ENCODE results near the gene USH2A. TPM values are rescaled to one million over a fixed set of nuclear protein-coding genes. Genes with fewer than 3 reads are reported as not detected.

USH2A gene
- total RNA-seq, 2 experiments from 2014 or later, result not detected

DNA sequence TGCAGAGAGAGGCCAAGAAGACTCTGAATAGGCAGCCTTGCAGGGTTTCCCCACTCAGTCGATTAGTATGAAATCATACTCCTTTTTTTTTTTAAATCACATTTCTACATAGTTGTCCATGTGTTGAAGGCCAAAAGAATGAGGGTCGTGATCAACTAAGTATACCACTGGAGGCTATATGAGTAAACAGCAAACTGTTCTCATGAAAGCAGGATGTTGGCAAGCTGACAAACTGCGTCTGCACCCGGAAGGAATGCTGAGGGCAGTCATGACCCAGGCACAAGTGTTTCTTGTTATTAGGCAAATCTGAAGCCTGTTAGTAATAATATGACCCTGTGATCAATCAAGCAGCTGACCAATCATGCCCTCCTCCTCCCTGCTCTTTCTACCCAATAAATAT is 213.2 kb downstream of the USH2A start:
- ChIA-PET POLR2A (no interaction called here), CTCF (no interaction called here)

- POLR2A ChIA-PET, result no interaction called here
- CTCF ChIA-PET, result no interaction called here
Measured at GRCh38 chr1:216209125-216209524, 214.1 kb downstream of the USH2A start.

DNA sequence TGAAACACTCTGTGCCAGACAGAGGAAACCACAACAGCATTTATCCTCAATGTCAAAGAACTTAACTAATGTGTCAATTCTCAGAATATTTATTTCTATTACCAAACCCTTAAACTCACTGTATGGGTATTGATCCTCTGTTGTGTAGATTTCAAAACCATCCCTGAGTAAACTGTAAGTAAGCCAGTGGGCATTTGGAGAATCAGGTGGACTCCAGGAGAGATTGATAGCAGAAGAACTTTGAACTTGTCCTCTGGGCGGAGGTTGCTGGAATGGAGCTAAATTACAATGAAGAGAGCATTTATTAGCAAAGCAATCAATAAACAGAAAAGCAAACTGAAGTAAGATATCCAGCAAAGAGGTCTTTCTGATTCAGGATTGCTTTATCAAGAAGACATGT is 216.1 kb downstream of the USH2A start:
- CTCF ChIA-PET, result no interaction called here
- POLR2A ChIA-PET, result no interaction called here

- CTCF ChIA-PET, result no interaction called here
- POLR2A ChIA-PET, result no interaction called here
Measured at GRCh38 chr1:216205176-216205575, 218.1 kb downstream of the USH2A start.

DNA sequence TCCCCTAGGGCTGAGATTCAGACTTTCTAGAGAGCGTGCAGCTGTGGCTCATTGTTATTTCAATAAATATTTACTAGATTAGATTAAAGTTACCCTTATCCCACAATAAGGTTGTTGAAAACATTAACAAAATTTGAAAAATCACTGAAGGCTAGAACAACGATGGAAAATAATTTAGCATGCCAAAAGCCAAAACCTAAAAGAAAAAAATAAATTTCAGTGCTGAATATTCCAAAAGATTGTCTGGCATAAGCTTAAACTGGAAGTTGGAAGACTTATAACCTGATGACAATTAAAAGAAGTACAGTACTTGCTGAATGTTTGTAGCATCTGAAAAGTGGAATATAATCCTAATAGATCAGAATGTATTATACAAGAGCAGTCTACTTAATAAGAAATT is 221.3 kb downstream of the USH2A start:
- ChIA-PET CTCF (no interaction called here), POLR2A (no interaction called here)

GRCh38 chr1:216200941-216201340 is 222.3 kb downstream of the USH2A start:
- ChIA-PET POLR2A (no interaction called here), CTCF (no interaction called here)

DNA sequence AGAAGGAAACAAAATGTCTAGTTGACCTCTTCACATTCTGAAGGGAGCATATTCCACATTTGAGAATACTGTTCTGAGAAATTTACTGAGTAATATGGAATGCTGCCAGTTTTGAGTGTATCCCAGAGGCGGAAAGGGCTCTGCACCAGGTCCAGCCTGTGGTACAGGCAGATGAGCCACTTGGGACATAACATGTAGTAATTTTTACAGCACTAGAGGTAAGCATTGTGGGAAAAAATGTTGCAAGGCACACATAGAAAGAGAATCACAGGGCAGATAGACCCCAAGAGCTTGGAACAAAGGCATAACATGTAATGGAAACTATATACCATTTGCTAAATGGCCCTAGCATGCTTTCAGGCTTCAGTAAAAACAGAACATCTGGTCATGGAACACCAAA is 228.5 kb downstream of the USH2A start:
- CTCF ChIA-PET, result no interaction called here

DNA sequence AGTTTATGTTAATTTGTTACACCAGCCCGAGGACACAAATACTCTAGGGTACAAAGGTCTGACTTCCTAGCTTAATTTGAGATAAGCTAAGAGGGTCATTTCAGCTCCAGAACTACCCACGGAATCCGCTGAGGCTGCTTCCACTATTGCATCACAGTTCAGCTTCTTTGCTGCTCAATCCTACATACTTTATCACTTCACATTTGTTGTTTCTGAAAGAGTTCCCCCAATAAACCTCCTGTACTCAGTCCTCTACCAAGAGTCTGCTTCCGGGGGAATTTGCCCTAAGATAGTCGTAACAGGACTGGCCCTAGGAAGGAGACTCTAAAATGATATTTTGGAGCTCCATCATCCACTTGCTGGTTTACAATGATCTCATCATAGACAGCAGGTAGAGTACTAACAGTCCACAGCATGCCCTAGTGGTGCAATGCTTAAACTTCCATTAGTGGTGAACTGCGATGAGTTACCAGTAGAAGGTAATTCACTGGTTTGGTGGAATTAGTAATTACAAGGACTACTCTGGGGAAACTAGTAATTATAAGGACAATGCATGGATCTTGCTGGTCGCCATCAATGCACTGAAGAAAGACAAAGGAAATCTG is 229.3 kb downstream of the USH2A start:
- ChIA-PET POLR2A (no interaction called here), CTCF (no interaction called here)

More for the DNA sequence above, 228.5 kb downstream of the USH2A start:
- POLR2A ChIA-PET, result no interaction called here

GRCh38 chr1:216190438-216190837 is 232.8 kb downstream of the USH2A start:
- ChIA-PET POLR2A (no interaction called here), CTCF (no interaction called here)

GRCh38 chr1:216186816-216187215 is 236.4 kb downstream of the USH2A start:
- CTCF ChIA-PET, result no interaction called here
- POLR2A ChIA-PET, result no interaction called here

- ChIA-PET CTCF (no interaction called here), POLR2A (no interaction called here)
Measured at GRCh38 chr1:216186141-216186540, 237.1 kb downstream of the USH2A start.

GRCh38 chr1:216184126-216184680 is 239.0 kb downstream of the USH2A start:
- ChIA-PET CTCF (no interaction called here), POLR2A (no interaction called here)

GRCh38 chr1:216183454-216183853 is 239.8 kb downstream of the USH2A start:
- ChIA-PET POLR2A (no interaction called here), CTCF (no interaction called here)

DNA sequence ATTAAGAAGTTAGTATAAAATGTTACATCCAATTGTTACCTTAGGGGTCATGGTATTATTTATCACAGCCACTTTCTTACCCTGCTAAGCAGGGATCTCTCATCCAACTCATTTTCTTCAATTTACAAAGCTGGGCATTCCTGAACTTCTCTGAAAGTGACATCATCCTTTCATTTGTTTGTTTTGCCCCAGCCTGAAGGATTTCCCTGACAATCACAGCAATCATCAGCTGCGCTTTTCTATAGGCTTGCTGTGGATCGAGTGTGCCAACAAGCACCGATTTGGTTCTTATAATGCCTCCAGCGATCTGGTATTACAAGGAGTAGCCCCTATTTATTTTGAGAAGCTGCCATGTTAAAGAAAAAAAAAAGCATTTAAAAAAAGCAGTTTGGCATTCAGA is 240.2 kb downstream of the USH2A start:
- CTCF ChIA-PET, result no interaction called here

DNA sequence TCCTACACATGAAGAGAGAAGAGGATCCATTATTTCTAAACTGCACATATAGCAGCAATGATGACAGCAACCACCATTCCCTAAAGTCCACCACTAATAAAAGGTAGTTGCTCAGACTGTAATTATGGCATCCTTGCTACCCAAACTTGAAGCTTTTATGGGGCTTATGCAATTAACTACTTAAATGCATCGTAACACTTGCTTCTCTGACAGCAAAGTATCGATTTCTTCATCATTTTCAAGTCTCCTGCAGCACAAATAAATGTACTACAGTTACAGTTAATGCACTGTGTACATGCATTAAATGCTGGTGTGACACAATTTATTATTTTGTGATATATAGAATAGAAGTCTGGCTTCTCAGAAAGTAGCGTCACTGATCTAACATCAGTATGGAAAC is 241.7 kb downstream of the USH2A start:
- CTCF ChIA-PET, result no interaction called here
- POLR2A ChIA-PET, result no interaction called here

More for the DNA sequence above, 240.2 kb downstream of the USH2A start:
- POLR2A ChIA-PET, result no interaction called here

DNA sequence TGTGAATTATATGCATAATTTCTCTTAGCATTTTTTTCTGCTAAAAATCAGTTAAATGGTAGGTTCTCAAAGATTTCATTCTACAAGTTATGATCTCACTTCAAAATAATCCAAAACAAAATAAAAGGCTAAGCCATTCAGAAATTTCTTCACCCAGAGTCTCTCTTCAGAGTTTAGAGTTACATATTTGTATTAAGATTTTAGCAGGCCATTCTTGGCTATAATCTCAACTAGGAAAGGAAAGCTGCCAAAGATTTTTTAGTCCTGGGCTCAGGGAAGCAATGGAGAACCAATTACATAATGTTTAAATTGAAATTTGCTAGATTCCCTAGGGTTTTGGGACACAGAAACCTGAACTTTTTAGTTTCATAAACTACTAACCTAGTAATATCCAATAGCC is 245.0 kb downstream of the USH2A start:
- ChIA-PET CTCF (no interaction called here), POLR2A (no interaction called here)

- ChIA-PET CTCF (no interaction called here), POLR2A (no interaction called here)
Measured at GRCh38 chr1:216176970-216177369, 246.3 kb downstream of the USH2A start.

- ChIA-PET POLR2A (no interaction called here), CTCF (no interaction called here)
Measured at GRCh38 chr1:216175714-216176113, 247.5 kb downstream of the USH2A start.

DNA sequence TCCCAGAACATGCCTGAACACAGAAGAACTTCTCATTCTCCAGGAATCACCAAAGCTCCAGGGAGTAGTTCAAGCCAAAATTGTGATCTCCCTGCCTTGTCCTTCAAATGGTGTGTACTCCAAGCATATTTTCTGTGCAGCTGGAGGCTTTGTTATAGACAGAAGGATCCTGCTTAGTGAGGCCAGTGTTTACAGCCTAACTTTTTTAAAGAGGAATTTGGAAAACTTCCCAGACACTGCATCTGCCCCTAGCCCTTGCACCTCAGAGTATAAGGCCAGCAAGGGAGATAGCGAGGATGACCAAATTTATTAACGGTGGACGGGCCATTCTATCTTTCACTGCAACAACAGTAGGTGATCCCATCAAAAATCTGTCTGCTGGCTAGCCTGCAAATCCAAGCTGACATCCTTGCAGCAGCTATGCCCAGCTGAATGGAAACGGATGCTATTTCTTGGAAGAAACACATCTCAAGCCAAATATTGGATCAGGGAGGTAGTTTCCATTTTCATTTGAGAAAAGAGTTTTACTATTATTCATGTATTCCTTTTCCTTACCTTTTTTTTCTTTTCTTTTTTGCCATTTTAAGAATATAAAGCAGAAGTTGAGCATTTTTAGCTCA is 249.8 kb downstream of the USH2A start:
- ChIA-PET POLR2A (no interaction called here), CTCF (no interaction called here)

GRCh38 chr1:216169351-216169750 is 253.9 kb downstream of the USH2A start:
- POLR2A ChIA-PET, result no interaction called here
- CTCF ChIA-PET, result no interaction called here

DNA sequence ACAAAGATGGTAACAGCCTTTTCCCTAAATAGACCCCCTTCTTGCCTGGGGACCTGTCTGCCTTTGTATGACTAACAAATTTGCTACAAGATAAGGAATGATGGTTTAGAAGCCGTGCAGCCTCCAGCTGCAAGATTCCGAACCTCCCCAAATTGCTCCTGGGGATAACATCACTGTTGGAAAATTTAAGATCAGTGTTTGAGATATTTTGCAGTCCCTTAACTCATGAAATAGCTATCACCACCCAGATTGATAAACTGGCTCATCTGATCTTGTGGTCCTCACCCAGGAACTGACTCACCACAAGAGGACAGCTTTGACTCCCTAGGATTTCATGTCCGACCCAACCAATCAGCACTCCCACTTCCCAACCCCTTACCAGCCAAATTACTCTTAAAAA is 254.7 kb downstream of the USH2A start:
- CTCF ChIA-PET, result no interaction called here
- POLR2A ChIA-PET, result no interaction called here

GRCh38 chr1:216154063-216154462 is 269.2 kb downstream of the USH2A start:
- ChIA-PET POLR2A (no interaction called here), CTCF (no interaction called here)

Measured in activated CD8-positive, alpha-beta memory T cell treated with anti-CD3 and anti-CD28 coated beads for 36 hours (primary cell).